ENCODE data around the gene BANF2.

DNA sequence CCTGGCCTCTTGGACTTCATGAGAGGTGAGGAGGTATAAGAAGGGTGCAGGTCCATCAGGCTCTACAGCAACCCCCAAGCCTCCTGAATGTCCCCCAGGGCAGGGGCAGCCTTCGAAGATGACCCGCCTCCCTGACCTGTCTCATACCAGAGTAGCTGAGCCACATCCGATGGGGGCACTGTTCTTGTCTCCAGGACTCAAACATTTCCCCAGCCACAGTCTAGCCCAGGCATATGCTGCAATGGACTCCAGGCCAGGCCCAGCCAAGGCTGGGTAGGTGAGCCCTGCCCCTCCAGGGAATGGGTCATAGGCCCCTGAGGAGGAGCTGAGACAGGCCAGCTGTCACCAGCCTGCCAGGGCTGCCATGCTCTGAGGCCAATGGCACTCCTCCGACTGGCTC, 65.3 kb downstream of the BANF2 start:
- TF ChIP-seq, protein P1, sequence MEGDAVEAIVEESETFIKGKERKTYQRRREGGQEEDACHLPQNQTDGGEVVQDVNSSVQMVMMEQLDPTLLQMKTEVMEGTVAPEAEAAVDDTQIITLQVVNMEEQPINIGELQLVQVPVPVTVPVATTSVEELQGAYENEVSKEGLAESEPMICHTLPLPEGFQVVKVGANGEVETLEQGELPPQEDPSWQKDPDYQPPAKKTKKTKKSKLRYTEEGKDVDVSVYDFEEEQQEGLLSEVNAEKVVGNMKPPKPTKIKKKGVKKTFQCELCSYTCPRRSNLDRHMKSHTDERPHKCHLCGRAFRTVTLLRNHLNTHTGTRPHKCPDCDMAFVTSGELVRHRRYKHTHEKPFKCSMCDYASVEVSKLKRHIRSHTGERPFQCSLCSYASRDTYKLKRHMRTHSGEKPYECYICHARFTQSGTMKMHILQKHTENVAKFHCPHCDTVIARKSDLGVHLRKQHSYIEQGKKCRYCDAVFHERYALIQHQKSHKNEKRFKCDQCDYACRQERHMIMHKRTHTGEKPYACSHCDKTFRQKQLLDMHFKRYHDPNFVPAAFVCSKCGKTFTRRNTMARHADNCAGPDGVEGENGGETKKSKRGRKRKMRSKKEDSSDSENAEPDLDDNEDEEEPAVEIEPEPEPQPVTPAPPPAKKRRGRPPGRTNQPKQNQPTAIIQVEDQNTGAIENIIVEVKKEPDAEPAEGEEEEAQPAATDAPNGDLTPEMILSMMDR (IDR thresholded peaks at IDR 0.05; ENCODE audit: low read depth, low read length): no peak
- no peak for TF ChIP-seq POLR2A (IDR thresholded peaks at IDR 0.05; ENCODE audit: extremely low read depth, insufficient read length)
- TF ChIP-seq MYC (IDR thresholded peaks at IDR 0.05; ENCODE audit: low read depth, low read length): no peak
- TF ChIP-seq, protein P2, sequence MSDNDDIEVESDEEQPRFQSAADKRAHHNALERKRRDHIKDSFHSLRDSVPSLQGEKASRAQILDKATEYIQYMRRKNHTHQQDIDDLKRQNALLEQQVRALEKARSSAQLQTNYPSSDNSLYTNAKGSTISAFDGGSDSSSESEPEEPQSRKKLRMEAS (IDR thresholded peaks at IDR 0.05; ENCODE audit: low read depth, low read length): no peak
